22Rv1 (cell line): ENCODE results near the gene KDM5C.

Source experiments
- ZFX ChIP-seq: fragments of 450-650 bp; IDR thresholded peaks from 2 replicates; pipeline ENCODE4 v1.6.1; 2017; ENCODE audit warnings: antibody characterized with exemption, borderline replicate concordance
- TF ChIP-seq, protein P1 (sequence below): fragments of 450-650 bp; IDR thresholded peaks from 2 replicates; pipeline ENCODE4 v1.5.1; 2017; ENCODE audit warnings: mild to moderate bottlenecking

DNA sequence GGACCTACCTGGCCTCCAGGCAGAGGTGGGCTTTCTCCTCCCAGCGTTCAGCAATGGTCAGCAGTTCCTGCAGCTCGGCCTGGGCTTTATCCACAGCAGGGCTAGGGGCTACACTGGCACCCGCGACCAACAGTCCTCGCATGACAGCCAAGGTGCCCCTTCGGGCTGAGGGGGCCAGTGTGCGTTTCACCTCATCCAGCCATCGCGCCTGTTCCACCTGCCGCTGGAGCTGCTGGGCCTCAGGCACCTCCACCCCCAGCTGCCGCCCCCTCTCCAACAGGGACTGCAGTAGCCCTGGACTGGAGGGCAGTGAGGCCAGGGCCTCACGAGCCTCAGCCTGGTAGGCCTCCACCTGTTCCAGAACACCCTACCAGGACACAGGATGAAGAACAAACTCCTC, 28.3 kb downstream of the KDM5C start:
- TF ChIP-seq, protein P1, sequence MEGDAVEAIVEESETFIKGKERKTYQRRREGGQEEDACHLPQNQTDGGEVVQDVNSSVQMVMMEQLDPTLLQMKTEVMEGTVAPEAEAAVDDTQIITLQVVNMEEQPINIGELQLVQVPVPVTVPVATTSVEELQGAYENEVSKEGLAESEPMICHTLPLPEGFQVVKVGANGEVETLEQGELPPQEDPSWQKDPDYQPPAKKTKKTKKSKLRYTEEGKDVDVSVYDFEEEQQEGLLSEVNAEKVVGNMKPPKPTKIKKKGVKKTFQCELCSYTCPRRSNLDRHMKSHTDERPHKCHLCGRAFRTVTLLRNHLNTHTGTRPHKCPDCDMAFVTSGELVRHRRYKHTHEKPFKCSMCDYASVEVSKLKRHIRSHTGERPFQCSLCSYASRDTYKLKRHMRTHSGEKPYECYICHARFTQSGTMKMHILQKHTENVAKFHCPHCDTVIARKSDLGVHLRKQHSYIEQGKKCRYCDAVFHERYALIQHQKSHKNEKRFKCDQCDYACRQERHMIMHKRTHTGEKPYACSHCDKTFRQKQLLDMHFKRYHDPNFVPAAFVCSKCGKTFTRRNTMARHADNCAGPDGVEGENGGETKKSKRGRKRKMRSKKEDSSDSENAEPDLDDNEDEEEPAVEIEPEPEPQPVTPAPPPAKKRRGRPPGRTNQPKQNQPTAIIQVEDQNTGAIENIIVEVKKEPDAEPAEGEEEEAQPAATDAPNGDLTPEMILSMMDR, result no peak
- TF ChIP-seq ZFX, result no peak
